Activated naive CD8-positive, alpha-beta T cell (primary cell): ENCODE results near the gene SELENOO.
A peak's percentile ranks its signal among the peaks of the same experiment; 100 is the strongest.
"Not testable (repeated sequence)": the region's sequence is repeated elsewhere in the genome, so short reads cannot be mapped to it uniquely, and the experiment has no call there.

Source experiments
- H3K27ac Mint-ChIP-seq: one replicate; pipeline ENCODE4 v1.8.0; 2021; ENCODE audit warnings: mixed read lengths
- H3K27me3 Mint-ChIP-seq: one replicate; pipeline ENCODE4 v1.8.0; 2021; ENCODE audit warnings: mixed read lengths
- H3K36me3 Mint-ChIP-seq: one replicate; pipeline ENCODE4 v1.8.0; 2021; ENCODE audit warnings: mixed read lengths
- H3K4me1 Mint-ChIP-seq: one replicate; pipeline ENCODE4 v1.8.0; 2021; ENCODE audit warnings: low read depth, mixed read lengths
- H3K4me3 Mint-ChIP-seq: one replicate; pipeline ENCODE4 v1.8.0; 2021; ENCODE audit warnings: mild to moderate bottlenecking, mixed read lengths
- H3K9me3 Mint-ChIP-seq: one replicate; pipeline ENCODE4 v1.8.0; 2021; ENCODE audit warnings: low read depth, mixed read lengths

SELENOO gene

DNA sequence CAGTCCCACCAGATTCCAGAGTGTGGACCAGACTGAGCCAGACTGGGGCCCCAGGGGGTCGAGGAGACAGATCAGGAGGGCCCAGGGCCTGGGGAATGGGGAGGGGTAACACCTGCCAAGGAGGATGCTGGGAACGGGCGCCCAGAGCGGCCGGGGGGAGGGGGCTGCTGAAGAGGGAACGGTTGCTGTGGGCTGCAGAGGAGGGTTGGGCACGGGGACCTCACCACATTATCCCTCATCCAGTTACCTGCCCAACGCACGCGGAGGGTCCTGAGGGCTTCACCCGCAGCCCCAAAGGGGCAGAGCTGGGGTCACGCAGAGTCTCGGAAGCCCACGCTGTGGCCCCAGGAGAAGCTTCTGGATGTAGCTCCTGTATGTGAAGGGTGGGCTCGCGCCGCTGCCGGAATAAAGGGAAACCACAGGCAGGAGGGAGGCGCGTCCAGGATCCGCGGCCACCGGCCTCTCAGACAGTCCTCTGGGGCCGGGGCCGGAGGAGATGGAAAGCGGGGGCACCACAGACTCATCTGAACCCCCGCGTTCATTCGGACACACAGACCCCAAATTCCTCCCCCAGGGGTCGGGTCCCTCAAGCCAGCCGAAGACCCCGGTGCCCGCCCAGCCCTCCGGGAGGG, 866 bp upstream of the SELENOO start:
- H3K9me3 Mint-ChIP-seq = no peaks in the 10 kb centered on the region
- H3K36me3 Mint-ChIP-seq = no peaks in the 10 kb centered on the region

DNA sequence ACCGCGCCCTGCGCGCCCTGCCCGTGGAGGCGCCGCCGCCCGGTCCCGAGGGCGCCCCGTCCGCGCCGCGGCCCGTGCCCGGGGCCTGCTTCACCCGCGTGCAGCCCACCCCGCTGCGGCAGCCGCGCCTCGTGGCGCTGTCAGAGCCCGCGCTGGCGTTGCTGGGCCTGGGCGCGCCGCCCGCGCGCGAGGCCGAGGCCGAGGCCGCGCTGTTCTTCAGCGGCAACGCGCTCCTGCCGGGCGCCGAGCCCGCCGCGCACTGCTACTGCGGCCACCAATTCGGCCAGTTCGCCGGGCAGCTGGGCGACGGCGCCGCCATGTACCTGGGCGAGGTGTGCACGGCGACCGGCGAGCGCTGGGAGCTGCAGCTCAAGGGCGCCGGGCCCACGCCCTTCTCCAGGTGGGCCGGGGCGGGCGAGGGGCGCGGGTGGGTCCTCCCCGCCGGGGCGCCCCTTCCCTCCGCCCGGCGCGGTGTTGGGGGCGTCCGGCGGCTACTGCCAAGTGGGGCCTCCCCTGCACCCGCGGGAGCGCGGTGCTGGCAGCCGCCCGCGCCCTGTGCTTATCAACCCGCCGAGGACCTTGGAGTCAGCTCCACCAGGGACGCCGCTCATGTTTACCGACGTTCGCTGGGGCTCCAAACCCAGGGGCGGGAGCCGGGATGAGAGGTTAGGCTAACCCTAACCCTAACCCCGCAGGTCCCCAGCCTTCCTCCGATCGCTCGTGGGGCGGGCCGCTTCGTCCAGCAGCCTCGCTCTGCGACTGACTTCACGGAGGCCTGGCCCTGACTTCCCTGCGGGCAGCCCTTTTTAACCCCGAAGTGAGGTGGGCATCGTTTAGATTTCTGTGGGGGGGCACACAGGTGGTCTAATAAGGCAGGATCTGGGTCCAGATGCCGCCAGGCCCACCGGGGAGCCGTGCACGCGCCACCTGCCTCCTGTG, 649 bp downstream of the SELENOO start:
- peak overlapping the region; percentile 64 for H3K27ac Mint-ChIP-seq
- no peaks in the 10 kb centered on the region for H3K36me3 Mint-ChIP-seq
- no peaks in the 10 kb centered on the region for H3K27me3 Mint-ChIP-seq
- no peaks in the 10 kb centered on the region for H3K9me3 Mint-ChIP-seq
- H3K4me3 Mint-ChIP-seq = peak overlapping the region; percentile 87
- peaks cover 30% of the 10 kb centered on the region for H3K4me1 Mint-ChIP-seq

More for the DNA sequence above, 866 bp upstream of the SELENOO start:
- peak overlapping the region; percentile 71 for H3K4me3 Mint-ChIP-seq
- no peaks in the 10 kb centered on the region for H3K27me3 Mint-ChIP-seq
- no peak overlapping the region for H3K27ac Mint-ChIP-seq
- H3K4me1 Mint-ChIP-seq = peaks cover 26% of the 10 kb centered on the region

DNA sequence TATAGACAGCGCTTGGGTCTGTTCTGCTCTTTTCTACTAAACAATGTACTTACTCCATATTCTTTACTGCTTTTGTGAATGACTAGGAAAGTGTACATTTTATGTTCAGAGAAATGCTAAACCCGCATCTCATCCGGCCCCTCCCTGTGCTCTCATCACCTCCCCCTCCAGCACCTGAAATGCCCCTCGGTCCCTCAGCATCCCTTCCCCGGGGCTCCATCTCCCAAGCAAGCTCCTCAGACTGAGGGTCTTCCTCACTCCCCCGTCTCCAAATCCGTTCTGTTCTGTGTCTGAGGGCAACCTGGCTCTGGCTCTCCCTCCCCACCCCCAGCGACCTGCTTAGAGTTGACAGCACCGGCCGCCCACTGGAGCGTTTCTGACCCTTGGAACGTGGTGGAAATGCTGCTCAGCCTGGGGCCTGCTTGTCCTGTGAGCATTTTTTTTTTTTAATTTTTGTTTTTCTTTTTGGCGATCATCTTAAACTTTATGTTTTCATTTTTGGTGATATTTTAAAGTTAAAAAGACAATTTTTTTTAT, 1.4 kb downstream of the SELENOO start:
- Mint-ChIP-seq H3K36me3 (no peaks in the 10 kb centered on the region), H3K4me3 (peak overlapping the region; percentile 87), H3K27me3 (no peaks in the 10 kb centered on the region), H3K9me3 (no peaks in the 10 kb centered on the region), H3K27ac (peak overlapping the region; percentile 64), H3K4me1 (peaks cover 30% of the 10 kb centered on the region)

DNA sequence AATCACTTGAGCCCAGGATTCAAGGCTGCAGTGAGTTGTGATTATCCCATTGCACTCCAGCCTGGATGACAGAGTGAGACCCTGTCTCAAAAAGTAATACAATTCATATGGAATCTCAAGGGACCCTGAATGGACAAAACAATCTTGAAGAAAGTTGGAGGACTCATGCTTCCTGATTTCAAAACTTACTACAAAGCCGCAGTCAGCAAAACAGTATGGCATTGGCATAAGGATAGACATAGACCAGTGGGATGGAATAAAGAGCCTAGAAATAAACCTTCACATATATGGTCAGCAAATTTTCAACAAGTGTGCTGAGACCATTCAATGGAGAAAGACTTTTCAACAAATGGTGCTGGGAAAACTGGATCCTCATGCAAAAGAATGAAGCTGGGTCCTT, 2.5 kb downstream of the SELENOO start:
- H3K36me3 Mint-ChIP-seq = no peaks in the 10 kb centered on the region
- no peaks in the 10 kb centered on the region for H3K27me3 Mint-ChIP-seq
- no peak overlapping the region for H3K27ac Mint-ChIP-seq
- H3K4me1 Mint-ChIP-seq = peaks cover 30% of the 10 kb centered on the region
- no peaks in the 10 kb centered on the region for H3K9me3 Mint-ChIP-seq
- H3K4me3 Mint-ChIP-seq = no peak overlapping the region

DNA sequence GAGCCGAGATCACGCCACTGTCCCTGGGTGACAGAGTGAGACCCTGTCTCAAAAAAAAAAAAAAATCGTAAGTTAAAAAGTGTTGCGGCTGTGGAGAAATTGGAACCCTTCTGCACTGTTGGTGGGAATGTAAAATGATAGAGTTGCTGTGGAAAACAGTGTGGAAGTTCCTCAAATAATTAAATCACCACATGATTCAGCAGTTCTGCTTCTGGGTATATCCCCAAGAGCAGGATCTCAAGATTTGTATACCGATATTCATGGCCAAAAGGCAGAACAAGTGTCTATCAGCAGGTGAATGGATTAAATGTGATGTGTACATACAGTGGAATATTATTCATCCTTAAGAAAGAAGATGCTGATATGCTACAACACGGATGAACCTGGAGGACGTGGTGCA, 3.8 kb downstream of the SELENOO start:
- Mint-ChIP-seq H3K4me3 (no peak overlapping the region), H3K36me3 (no peaks in the 10 kb centered on the region), H3K4me1 (peaks cover 28% of the 10 kb centered on the region), H3K27ac (no peak overlapping the region), H3K9me3 (no peaks in the 10 kb centered on the region), H3K27me3 (no peaks in the 10 kb centered on the region)

DNA sequence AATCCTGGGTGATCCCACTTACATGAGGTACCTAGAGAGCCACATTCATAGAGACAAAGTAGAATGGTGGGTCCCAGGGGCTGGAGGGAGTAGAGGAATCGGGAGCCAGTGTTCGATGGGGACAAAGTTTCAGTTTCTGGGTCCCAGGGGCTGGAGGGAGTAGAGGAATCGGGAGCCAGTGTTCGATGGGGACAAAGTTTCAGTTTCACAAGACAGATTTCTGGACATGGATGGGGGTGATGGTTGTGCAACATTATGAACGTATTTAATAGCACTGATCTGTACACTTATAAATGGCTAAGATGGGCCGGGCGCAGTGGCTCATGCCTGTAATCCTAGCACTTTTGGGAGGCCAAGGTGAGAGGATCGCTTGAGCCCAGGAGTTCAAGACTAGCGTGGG, 4.2 kb downstream of the SELENOO start:
- H3K9me3 Mint-ChIP-seq, H3K27ac Mint-ChIP-seq, H3K36me3 Mint-ChIP-seq, H3K4me3 Mint-ChIP-seq, H3K27me3 Mint-ChIP-seq: not testable (repeated sequence)
- H3K4me1 Mint-ChIP-seq = peaks cover 28% of the 10 kb centered on the region

DNA sequence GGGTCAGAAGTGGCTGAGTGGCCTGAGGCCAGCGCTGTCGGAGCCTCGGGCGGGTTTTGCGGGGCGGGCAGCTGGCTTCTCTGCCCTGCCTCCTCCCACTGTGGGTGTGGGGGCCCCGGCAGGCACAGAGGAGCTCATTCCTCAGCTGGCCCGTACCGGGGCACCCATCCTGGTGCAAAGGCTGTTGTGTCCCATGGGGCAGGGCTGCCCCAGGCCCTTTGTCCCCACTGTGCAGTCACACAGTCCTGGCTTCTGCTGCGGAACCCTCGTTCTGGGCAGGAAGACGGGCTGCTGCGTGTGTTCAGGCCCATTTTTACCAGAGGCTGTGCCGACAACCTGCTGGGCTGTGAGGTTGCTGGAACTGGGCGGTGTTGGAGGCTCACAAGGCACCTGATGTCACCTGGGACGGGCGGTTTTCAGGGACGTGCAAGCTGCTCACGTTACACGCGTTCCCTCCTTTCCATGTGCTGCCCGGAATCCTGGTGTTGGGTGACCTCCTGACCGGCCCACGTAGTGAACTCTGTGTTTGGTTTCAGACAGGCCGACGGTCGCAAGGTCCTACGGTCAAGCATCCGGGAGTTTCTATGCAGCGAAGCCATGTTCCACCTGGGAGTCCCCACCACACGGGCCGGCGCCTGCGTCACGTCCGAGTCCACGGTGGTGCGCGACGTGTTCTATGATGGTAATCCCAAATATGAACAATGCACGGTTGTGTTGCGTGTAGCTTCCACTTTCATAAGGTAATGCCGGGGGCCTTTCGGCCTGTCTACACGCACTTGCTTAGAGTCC, 5.2 kb downstream of the SELENOO start:
- peaks cover 29% of the 10 kb centered on the region for H3K4me1 Mint-ChIP-seq
- no peaks in the 10 kb centered on the region for H3K36me3 Mint-ChIP-seq
- H3K4me3 Mint-ChIP-seq = no peak overlapping the region
- no peaks in the 10 kb centered on the region for H3K9me3 Mint-ChIP-seq
- no peaks in the 10 kb centered on the region for H3K27me3 Mint-ChIP-seq
- no peak overlapping the region for H3K27ac Mint-ChIP-seq

DNA sequence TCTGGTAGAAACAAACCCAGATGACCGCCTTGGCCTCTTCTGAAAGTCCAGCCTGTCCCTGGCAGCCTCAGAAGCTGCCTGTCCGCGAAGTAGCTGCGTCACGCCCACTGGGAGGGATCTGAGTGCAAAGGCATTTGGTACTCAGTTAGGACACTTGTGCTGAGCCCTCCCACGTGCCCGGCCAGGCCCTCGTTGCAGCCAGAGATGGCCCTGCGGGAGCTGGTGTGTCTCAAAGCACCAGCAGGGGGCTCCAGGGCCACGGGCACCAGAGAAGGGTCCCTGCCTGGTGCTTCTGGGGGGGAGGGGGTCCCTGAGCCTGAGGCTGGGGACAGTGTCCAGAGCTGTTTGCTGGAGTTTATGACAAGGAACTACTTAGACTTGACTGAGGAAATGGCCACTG, 5.8 kb downstream of the SELENOO start:
- Mint-ChIP-seq H3K4me1 (peaks cover 33% of the 10 kb centered on the region), H3K27ac (no peak overlapping the region), H3K36me3 (no peaks in the 10 kb centered on the region), H3K27me3 (no peaks in the 10 kb centered on the region), H3K4me3 (no peak overlapping the region), H3K9me3 (no peaks in the 10 kb centered on the region)

DNA sequence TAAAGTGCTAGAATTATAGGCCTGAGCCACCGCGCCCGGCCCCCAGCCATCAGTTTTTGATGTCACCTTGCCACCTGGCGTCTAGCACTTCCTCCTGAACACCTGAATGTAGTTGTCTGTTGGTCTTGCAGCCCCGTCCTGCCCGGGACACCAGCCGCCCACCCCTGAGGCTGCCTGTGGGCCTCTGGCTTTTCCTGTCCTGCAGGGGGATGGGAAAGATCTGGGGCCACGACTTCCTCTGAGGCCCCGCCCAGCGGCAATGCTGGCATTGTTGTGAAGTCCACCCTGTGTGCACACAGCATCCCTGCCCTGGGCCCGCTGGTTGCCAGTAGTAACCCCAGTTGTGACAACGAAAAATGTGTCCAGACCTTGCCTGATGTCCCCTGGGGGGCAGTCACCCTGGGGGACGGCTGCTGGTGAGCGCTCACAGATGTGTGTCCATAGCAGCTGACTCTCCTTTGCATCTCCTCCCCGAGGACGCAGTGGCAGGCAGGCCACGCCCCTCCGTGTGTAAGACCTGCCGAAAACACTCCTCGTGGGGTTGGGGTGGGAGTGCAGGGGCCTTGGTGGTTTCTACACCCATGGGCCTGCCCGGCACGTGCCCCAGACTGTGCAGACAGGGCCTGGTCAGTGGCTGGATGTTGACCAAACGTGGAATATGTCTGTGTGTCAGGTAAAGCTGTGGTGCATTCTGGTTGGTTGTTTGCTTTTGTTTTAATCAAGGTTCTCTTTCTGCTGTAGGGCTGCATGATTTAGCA, 6.8 kb downstream of the SELENOO start:
- no peaks in the 10 kb centered on the region for H3K9me3 Mint-ChIP-seq
- peaks cover 2% of the 10 kb centered on the region for H3K36me3 Mint-ChIP-seq

DNA sequence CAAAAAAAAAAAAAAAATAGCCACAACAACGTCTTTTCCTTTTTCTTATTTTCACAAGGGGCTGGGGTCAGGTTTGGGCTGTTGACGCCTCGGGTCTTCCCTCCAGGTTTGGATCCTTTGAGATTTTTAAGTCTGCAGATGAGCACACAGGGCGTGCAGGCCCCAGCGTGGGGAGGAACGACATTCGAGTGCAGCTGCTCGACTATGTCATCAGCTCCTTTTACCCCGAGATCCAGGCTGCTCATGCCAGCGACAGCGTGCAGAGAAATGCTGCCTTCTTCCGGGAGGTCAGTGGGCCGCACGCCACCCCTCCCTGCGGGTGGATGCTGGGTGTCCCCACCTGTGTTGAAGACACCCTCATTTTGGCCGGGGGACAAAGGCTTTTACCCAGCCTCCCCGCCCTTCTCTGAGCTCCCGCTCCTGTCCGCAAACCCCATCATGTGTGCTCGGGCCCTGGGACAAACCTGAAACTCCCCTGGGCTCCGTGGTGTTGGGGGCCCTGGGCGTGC, 7.7 kb downstream of the SELENOO start:
- peaks cover 2% of the 10 kb centered on the region for H3K36me3 Mint-ChIP-seq

More for the DNA sequence above, 6.8 kb downstream of the SELENOO start:
- H3K4me3 Mint-ChIP-seq = no peak overlapping the region
- H3K4me1 Mint-ChIP-seq = peaks cover 29% of the 10 kb centered on the region
- no peaks in the 10 kb centered on the region for H3K27me3 Mint-ChIP-seq
- H3K27ac Mint-ChIP-seq = no peak overlapping the region

DNA sequence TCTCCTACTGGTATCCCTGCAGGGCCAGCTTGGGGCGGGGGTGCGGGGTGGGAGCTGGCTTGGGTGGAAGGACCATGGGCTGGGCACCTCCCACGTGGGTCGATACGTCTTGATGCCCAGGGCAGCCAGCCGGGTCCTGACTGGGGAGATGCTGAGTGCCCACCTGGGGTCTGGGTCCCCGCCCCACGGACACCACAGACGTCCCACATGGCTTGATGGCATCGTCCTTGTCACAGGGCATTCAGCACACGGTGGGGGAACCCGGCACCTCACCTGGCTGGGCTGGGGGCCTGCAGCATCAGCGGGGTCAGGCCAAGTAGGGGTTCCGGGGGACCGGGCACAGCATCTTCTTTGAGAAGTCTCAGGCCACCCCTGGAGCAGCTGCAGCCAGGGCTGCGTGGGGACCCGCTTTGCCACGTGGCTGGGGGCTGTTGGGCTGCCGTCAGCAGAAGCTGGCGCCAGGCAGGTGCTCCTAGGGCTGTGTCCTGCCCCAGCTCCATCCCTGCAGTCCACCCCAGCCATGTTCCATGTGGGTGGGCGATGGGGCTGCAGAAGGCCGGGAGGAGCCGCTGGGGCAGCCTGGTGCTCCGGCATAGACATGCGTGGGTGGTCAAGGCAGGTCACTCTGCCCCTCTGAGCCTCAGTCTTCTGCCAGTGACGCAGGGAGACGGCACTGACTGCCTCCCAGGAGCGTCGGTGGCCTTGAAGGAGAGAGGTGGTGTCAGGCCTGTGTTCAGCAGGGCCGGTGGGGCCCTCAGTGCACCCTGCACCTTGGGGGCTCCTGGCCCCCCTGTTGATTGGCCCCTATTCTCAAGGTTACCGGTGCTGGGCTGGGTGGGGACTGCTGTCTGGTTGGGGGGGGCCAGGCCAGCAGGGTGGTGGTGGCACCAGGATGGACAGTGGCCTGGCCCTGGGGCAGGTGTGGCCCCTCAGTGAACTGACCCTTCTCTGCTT, 8.4 kb downstream of the SELENOO start:
- H3K27ac Mint-ChIP-seq = peak overlapping the region; percentile 85
- no peaks in the 10 kb centered on the region for H3K9me3 Mint-ChIP-seq
- no peaks in the 10 kb centered on the region for H3K27me3 Mint-ChIP-seq
- peaks cover 28% of the 10 kb centered on the region for H3K4me1 Mint-ChIP-seq
- peaks cover 2% of the 10 kb centered on the region for H3K36me3 Mint-ChIP-seq
- no peak overlapping the region for H3K4me3 Mint-ChIP-seq

More for the DNA sequence above, 7.7 kb downstream of the SELENOO start:
- peaks cover 29% of the 10 kb centered on the region for H3K4me1 Mint-ChIP-seq
- no peaks in the 10 kb centered on the region for H3K27me3 Mint-ChIP-seq
- no peaks in the 10 kb centered on the region for H3K9me3 Mint-ChIP-seq
- H3K27ac Mint-ChIP-seq = no peak overlapping the region
- no peak overlapping the region for H3K4me3 Mint-ChIP-seq

DNA sequence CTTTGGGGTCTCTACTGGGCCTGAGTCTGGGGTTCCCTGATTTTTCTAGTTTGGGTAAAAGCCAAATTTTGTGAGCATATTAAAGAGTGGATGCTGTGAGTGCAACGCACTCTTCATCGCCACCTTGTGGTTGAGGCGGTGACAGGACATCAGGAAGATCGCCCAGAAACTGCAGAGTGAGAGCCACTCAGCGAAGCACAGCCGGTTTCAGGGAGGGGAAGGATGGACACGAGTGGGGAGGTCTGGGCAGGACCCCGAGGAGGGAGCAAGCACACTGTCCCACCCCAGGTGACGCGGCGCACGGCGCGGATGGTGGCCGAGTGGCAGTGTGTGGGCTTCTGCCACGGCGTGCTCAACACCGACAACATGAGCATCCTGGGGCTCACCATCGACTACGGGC, 9.1 kb downstream of the SELENOO start:
- Mint-ChIP-seq H3K27me3 (no peaks in the 10 kb centered on the region), H3K36me3 (peaks cover 2% of the 10 kb centered on the region), H3K27ac (peak overlapping the region; percentile 85), H3K4me3 (no peak overlapping the region), H3K9me3 (no peaks in the 10 kb centered on the region), H3K4me1 (peaks cover 27% of the 10 kb centered on the region)

DNA sequence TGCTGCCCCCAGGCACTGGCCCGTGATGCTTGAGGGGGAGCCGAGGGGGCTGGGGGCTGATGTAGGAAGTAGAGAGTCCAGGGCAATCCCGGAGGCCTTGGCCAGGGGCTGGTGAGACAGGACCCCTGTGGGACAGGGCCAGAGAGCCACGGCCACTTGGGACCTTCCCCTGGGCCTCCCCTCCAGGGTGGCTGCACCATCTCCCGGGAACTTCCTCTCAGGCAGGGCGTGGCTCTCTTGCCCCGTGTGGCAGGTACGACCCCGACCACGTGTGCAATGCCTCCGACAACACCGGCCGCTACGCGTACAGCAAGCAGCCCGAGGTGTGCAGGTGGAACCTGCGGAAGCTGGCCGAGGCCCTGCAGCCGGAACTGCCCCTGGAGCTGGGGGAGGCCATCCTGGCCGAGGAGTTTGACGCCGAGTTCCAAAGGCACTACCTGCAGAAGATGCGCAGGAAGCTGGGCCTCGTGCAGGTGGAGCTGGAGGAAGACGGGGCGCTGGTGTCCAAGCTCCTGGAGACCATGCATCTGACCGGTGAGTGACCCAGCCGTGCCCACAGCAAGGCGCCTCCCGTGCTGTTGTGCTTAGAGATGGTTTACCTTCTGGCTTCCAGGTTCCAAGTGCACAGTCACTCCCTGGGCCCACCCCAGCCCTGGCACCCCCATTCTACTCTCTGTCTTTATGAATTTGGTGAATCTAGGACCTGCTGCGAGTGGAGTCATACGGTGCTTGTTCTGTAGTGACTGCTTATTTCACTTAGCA, 9.7 kb downstream of the SELENOO start:
- no peak overlapping the region for H3K4me3 Mint-ChIP-seq
- no peak overlapping the region for H3K27ac Mint-ChIP-seq
- peaks cover 2% of the 10 kb centered on the region for H3K36me3 Mint-ChIP-seq
- no peaks in the 10 kb centered on the region for H3K27me3 Mint-ChIP-seq
- H3K9me3 Mint-ChIP-seq = no peaks in the 10 kb centered on the region
- peaks cover 22% of the 10 kb centered on the region for H3K4me1 Mint-ChIP-seq
